NCI-H1417 (cell line): ENCODE data around the gene NIFK.
A peak's percentile ranks its signal among the peaks of the same experiment; 100 is the strongest.
"Not testable (repeated sequence)": the region's sequence is repeated elsewhere in the genome, so short reads cannot be mapped to it uniquely, and the experiment has no call there.

Experiments
- DNase-seq, 3 experiments: peaks; one replicate each; lab custom pipeline; 2025; lab: John Stamatoyannopoulos, UW

Gene NIFK

DNA sequence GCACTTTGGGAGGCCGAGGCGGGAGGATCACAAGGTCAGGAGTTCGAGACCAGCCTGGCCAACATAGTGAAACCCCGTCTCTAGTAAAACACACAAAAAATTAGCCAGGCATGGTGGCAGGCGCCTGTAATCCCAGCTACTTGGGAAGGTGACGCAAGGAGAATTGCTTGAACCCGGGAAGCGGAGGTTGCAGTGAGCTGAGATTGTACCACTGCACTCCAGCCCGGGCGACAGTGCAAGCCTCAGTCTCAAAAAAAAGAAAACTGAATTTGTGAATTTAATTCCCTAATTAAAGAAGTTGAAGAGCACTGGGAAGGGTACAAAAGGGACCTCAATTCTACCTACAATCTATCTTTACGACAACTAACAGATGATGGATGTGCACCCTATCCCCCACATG is 2.1 kb downstream of the NIFK start:
- not testable (repeated sequence) for DNase-seq

DNA sequence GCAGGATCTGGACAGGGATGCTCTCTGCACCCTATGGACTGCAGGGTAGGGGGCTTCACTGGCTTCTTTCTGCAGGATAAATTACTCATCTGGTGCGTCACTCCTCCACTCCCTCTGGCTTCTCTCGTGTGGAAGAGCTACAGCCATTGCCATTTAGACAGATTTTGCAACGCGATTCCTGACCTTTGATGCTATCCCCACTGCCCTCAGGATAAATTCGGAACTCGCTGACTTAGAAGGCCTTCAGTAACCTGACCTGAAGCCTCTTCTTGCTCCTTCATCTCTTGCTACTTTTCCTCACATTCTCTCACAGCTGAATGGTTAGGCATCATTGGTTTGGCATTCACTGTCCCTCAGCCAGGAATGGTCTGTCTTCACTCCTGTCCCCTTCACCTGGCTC is 5.3 kb downstream of the NIFK start:
- no peak for DNase-seq

DNA sequence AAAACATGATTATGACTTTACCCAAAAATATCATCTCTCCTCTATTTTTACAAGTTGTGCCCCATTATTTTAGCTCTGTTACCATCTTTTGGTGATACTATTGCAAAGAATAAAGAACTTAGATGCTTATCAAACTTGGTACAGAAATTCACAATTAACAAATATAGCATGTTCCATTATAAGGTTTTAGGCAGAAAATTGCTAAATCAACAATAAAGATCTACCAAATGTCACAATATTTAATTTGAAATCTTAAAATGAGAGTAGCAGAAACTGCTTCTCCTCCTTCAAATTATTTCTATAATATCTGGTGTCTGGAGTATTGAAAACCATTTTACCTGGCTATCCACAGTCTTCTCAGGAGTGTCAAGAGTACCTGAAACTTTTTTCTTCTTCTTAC is 8.7 kb downstream of the NIFK start:
- no peak for DNase-seq

GRCh38 chr2:121727332-121727731 is 9.3 kb downstream of the NIFK start:
- no peak for DNase-seq

DNA sequence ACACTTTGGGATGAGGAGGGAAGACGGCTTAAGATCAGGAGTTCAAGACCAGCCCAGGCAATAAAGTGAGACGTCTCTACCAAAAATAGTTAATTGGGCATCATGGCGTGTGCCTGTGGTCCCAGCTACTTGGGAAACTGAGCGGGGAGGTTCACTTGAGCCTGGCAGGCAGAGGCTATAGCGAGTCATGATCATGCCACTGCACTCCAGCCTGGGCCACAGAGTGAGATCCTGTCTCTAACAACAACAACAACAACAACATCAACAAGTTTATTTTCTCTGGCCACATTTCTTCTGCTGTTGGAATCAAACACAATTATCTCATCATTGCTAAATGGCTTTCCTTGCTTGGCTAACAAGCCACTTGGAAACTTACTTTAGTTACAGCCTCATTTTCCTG is 13.4 kb downstream of the NIFK start:
- no peak for DNase-seq

- no peak for DNase-seq
Measured at GRCh38 chr2:121722479-121722878, 14.2 kb downstream of the NIFK start.

DNA sequence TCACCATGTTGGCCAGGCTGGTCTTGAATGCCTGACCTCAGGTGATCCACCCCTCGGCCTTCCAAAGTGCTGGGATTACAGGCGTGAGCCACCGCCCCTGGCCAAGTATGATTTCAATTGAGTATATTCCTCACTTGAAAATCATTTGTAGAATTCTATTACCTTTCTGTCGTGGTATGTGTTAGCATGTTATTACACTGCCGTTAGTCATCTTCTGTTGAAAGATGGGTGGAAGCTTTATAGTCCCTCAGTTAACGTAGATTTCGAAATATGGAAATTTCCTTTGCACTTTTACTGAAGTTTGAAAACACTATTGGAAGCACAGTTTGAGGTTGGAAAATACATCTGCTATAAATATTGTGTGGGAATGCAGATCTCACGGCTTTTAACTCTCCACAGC is 14.7 kb downstream of the NIFK start:
- no peak for DNase-seq

DNA sequence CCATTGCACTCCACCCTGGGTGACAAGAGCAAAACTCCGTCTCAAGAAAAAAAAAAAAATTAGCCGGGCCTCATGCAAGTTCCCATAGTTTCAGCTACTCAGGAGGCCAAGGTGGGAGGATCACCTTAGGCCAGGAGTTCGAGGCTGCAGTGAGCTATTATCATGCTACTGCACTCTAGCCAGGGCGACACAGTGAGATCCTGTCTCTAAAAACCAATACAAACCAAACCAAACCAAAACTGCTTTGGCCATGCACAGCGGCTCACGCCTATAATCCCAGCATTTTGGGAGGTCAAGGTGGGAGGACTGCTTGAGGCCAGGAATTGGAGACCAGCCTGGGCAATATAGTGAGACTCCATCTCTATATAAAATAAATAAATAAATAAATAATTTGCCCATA is 19.1 kb downstream of the NIFK start:
- no peak for DNase-seq

DNA sequence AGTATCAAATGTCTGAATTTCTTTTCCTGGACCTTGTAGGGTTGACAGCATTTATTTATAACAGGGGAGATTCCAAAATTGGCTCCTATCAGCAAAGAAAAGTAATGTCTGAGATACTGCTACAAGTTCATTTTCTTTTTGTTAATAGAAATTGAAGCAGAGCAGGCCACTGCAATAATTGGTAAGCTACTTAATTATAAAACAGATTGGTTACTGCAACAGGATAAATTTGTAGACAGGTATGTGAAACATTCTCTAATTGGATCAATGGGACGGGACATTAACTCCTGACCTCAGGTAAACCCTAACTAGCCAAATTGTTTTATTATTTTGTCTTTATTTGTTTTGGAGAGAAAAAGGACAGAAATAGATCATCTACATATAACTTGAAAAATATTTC is 20.5 kb downstream of the NIFK start:
- DNase-seq, result no peak

DNA sequence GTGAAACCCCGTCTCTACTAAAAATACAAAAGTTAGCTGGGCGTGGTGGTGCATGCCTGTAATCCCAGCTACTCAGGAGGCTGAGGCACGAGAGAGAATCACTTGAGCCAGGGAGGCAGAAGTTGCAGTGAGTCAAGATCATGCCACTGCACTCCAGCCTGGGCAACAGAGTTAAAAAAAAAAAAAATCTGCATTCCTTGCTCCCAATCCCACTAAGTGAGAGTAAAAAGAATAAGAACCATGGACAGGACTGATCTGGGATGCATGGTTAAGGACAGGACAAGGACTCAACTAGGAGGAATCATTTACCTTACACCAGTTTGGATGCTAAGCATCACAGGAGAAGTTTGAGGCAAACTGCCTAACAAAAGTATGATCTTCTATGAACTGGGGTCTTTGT is 25.2 kb downstream of the NIFK start:
- DNase-seq, result not testable (repeated sequence)

DNA sequence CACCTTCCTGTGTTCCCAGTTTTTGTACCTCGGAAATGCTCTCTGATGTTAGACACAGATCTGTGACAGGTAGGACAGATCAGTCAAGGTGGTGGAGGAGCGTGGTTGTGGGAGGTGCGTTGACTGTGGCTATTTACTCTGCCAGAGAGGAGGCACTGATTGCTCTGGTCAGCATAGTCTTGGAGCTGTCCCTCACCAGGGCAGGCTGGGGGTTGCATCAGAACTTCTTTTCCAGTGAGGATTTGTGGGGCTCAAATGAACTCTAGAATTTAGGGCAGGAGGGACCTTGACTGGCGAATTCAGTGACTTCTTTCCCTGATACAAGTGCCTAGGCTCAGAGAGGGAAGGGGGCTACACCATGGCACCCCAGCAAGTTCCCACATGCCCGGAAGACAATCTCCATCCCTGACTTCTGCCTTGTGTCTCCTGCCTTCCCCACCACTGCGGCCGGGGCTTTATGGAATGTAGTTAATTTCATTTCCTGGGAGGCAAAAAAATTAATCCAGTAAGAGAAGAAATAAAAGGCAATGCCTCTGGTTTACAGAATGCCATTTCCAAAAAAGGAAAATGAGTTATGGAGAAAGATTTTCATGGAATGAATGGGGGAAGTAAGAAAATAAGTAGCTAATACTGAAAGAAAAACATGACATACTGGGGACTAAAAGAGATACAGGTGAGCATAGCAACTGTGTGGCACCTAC is 26.1 kb downstream of the NIFK start:
- no peak for DNase-seq

DNA sequence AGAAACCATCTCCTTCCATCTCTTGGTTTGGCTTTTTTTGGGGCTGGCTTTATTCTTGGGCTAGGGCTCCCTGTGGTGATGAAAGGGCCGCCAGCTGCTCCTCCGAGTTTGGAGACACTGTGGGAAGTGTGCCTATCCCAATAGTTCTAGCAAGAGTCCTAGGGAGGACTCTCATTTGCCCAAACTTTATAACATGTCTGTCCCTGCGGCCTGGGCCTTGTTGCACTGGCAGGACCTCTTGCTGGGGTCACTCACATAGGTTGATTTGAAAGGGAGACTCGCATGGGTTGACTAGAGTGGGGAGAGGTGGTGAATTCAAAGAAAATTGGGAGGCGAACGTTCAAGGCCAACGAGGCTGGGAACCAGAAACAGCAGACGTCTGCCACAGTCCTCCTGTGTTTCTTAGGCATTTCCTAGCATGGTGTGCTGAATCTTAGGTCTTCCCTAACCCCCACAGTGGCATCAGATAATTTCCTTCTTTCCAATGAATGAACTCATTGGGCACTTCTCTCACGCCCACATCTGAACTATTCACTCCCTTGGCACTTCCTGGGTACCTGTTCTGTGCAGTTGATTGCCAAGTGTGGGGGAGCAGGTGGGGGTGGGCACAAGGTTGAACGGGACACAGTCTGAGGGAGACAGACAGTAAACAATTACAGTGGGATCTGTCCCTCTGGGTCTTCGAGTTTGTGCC is 26.8 kb downstream of the NIFK start:
- no peak for DNase-seq

DNA sequence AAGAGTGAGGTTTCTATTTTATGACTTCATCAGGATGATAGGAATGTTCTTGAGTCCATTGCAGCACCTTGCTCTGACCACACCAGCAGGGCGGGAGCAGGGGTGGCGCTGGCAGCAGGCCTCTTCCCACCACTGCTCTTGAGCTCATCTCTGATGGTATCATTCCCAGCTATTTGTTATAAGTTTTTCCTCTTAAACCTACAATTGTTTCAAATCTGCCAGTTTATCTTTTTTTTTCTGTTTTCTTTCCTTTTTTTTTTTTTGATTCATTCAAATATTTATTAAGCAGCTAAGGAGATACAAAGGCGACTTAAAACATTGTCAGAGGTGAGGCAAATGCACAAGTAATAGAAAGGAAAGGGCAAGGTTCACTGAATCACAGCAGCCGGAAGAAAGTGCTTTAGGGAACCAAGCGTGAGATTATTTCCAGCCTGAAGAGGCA is 28.7 kb downstream of the NIFK start:
- DNase-seq, result peak in 2 of 3 experiments; percentile 49 to 70

- peak in 2 of 3 experiments; percentile 49 to 75 for DNase-seq
Measured at GRCh38 chr2:121707344-121707919, 29.2 kb downstream of the NIFK start.

- DNase-seq, result no peak
Measured at GRCh38 chr2:121705958-121706357, 30.7 kb downstream of the NIFK start.

- no peak for DNase-seq
Measured at GRCh38 chr2:121705390-121705789, 31.3 kb downstream of the NIFK start.

GRCh38 chr2:121701761-121702160 is 34.9 kb downstream of the NIFK start:
- DNase-seq, result not testable (repeated sequence)

DNA sequence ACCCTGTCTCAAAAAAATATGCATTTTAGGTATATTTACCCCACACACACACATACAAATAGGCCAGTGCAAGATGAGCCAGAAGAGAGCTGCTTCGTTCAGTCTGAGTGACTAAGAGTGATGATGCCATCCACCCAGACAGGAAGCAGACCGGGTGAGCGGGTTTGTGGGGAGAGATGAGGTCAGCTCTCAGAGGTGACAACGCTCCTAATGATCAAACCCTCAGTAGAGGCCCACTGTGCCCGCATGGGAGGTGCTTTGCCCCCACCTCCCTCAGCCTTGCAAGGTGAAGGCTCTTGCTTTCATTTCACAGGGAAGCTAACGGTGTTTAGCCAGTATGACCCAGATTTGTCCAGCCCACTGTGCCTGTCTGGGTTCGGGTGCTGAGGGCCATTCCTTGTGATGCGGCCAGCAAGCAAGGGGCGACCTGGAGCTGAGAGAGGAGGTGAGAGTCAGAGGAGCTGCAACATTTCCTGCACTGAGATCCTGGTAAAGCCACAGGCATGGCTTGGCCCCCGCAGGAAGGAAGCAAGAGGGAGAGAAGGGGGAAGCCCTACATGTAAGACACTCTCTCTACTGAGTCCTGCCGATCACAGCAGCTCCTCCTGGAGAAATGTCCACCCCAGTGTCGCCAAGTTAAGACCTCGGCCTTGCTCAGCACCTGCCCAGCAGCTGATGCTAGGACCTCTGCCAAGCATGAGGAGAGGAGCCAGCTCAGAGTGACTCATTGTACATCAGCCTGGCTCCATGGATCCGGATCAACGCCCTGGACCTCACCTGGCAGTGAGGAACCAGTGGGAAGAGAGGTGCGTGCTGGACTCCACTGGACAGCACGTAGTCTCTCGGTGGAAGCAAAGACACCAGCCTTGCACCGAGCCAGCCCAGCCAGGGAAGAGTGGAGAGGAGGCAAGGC is 37.0 kb downstream of the NIFK start:
- no peak for DNase-seq

GRCh38 chr2:121698318-121698930 is 38.3 kb downstream of the NIFK start:
- no peak for DNase-seq

DNA sequence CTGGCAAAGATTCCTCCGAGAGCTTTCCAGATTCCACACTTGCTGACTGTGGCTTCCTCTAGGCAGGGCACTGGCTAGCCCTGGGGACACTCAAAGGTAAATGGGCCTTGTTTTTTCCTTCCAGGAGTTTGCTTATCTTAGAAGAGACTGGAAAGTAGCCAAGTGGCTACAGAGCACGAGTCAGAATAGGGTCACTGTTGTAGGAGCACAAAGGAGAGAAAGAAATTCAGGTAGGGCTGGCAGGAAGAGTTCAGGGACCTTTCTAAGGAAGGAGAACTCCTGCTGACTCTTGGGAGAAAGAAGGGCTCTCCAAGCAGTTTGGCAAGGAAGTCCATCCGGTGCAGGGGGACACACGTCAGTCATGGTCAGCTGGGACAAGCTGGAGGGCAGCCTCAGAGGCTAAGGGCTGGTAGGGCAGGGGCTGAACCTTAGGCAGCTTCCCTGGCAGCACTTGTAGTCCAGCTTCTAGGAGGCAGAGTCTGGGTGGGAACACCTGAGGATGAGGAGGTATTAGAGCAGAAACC is 39.5 kb downstream of the NIFK start:
- no peak for DNase-seq

- DNase-seq, result no peak
Measured at GRCh38 chr2:121696410-121696930, 40.2 kb downstream of the NIFK start.

DNA sequence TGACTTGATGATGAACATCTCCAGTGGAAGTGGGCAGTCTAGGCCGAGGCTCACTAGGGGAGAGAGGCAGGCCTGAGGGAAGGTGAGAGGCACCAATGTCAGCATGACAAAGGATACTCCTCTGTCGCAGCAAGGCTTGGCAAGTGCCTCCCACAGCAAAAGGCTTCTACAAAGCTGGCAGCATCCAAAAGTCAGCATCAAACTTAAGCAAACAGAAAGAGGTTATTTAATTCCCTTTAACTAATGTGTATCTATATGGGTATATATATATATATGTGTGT is 41.6 kb downstream of the NIFK start:
- DNase-seq, result no peak
